ENCODE measurements around the gene SH3PXD2B.

- TF ChIP-seq POLR2AphosphoS5 (IDR thresholded peaks at IDR 0.05; ENCODE audit: low read depth, low read length) (no peak), REST (IDR thresholded peaks at IDR 0.05; ENCODE audit: insufficient read depth in 1 of 2, low read depth in 2 of 2, low read length in 2 of 2) (no peak)
Measured at GRCh38 chr5:172371684-172372083, 82.6 kb downstream of the SH3PXD2B start.

Data from PFSK-1 (cell line).